T-helper 17 cell (primary cell): ENCODE data around the gene VAV3. TPM values are rescaled to one million over a fixed set of nuclear protein-coding genes. Genes with fewer than 3 reads are reported as not detected.

Source experiments
- ATAC-seq: fragments of 150-1000 bp; cut with Tn5 transposase; 2 replicates; pipeline ENCODE4 v1.10.0; 2021; ENCODE audit warnings: mild to moderate bottlenecking, moderate library complexity
- DNase-seq, 3 donors: peaks; one replicate each; pipeline versions ENCODE4 v3.0.0 to v3.0.0-alpha.2; 2020 to 2021
- H3K9me3 ChIP-seq: one replicate; pipeline ENCODE4 v1.7.0; 2013; ENCODE audit warnings: low read length, mild to moderate bottlenecking; ENCODE audit not compliant: control insufficient read depth, poor library complexity, severe bottlenecking
- H3K27ac Mint-ChIP-seq: one replicate; pipeline ENCODE4 v1.8.0; 2022; ENCODE audit warnings: mild to moderate bottlenecking, moderate library complexity, mixed read lengths
- H3K27me3 Mint-ChIP-seq: one replicate; pipeline ENCODE4 v1.8.0; 2022; ENCODE audit warnings: mixed read lengths
- H3K36me3 Mint-ChIP-seq: one replicate; pipeline ENCODE4 v1.8.0; 2022; ENCODE audit warnings: low read depth, mixed read lengths
- H3K4me1 Mint-ChIP-seq: one replicate; pipeline ENCODE4 v1.8.0; 2022; ENCODE audit warnings: mild to moderate bottlenecking, mixed read lengths
- H3K4me3 Mint-ChIP-seq: one replicate; pipeline ENCODE4 v1.8.0; 2022; ENCODE audit warnings: mild to moderate bottlenecking, moderate library complexity, mixed read lengths
- total RNA-seq, 4 donors: library from RNA in 2 of 4; stranded (reverse) in 2 of 4; gene quantifications; one replicate each; pipeline ENCODE4 v1.2.3 and lab custom pipeline; 2022 to 2026

Gene VAV3
- total RNA-seq, 2 donors from 2014 or later, result 10.6 to 11.0 TPM

- no peak for ATAC-seq
- peaks cover 24% of the 10 kb centered on the region for H3K4me1 Mint-ChIP-seq
- peaks cover 7% of the 10 kb centered on the region for H3K36me3 Mint-ChIP-seq
- DNase-seq, result no peak
- no peaks in the 10 kb centered on the region for H3K27me3 Mint-ChIP-seq
- no peaks in the 10 kb centered on the region for H3K9me3 ChIP-seq
- H3K27ac Mint-ChIP-seq, result no peak overlapping the region
- no peak overlapping the region for H3K4me3 Mint-ChIP-seq
Measured at GRCh38 chr1:107940701-107941100, 24.3 kb downstream of the VAV3 start.

- peaks cover 30% of the 10 kb centered on the region for H3K4me1 Mint-ChIP-seq
- H3K36me3 Mint-ChIP-seq, result peaks cover 10% of the 10 kb centered on the region
- ATAC-seq (no peak), DNase-seq (no peak)
- H3K27me3 Mint-ChIP-seq, result no peaks in the 10 kb centered on the region
- no peaks in the 10 kb centered on the region for H3K9me3 ChIP-seq
- no peak overlapping the region for H3K27ac Mint-ChIP-seq
- H3K4me3 Mint-ChIP-seq, result no peak overlapping the region
Measured at GRCh38 chr1:107940017-107940577, 24.9 kb downstream of the VAV3 start.

- Mint-ChIP-seq H3K4me3 (no peak overlapping the region), H3K27me3 (no peaks in the 10 kb centered on the region), H3K27ac (no peak overlapping the region), H3K36me3 (peaks cover 10% of the 10 kb centered on the region), H3K4me1 (peaks cover 37% of the 10 kb centered on the region)
- ATAC-seq (no peak), DNase-seq (no peak)
- no peaks in the 10 kb centered on the region for H3K9me3 ChIP-seq
Measured at GRCh38 chr1:107939256-107939655, 25.7 kb downstream of the VAV3 start.

GRCh38 chr1:107936498-107937481 lies 28.2 kb downstream of the VAV3 start:
- no peak for DNase-seq
- no peaks in the 10 kb centered on the region for H3K9me3 ChIP-seq
- Mint-ChIP-seq H3K27ac (no peak overlapping the region), H3K4me1 (peaks cover 30% of the 10 kb centered on the region), H3K27me3 (no peaks in the 10 kb centered on the region), H3K36me3 (peaks cover 4% of the 10 kb centered on the region), H3K4me3 (no peak overlapping the region)
- peak; percentile 56 for ATAC-seq

- no peaks in the 10 kb centered on the region for H3K27me3 Mint-ChIP-seq
- DNase-seq (no peak), ATAC-seq (peak; percentile 76)
- no peaks in the 10 kb centered on the region for H3K9me3 ChIP-seq
- H3K4me3 Mint-ChIP-seq, result peak overlapping the region; percentile 68
- H3K36me3 Mint-ChIP-seq, result peaks cover 4% of the 10 kb centered on the region
- H3K4me1 Mint-ChIP-seq, result peaks cover 30% of the 10 kb centered on the region
- peak overlapping the region; percentile 56 for H3K27ac Mint-ChIP-seq
Measured at GRCh38 chr1:107935396-107936064, 29.4 kb downstream of the VAV3 start.

- H3K4me1 Mint-ChIP-seq, result peaks cover 26% of the 10 kb centered on the region
- no peaks in the 10 kb centered on the region for H3K27me3 Mint-ChIP-seq
- no peaks in the 10 kb centered on the region for H3K9me3 ChIP-seq
- peaks cover 4% of the 10 kb centered on the region for H3K36me3 Mint-ChIP-seq
- peak overlapping the region; percentile 68 for H3K4me3 Mint-ChIP-seq
- no peak for DNase-seq
- no peak for ATAC-seq
- H3K27ac Mint-ChIP-seq, result peak overlapping the region; percentile 56
Measured at GRCh38 chr1:107934578-107934977, 30.4 kb downstream of the VAV3 start.

- ATAC-seq, result no peak
- Mint-ChIP-seq H3K27me3 (no peaks in the 10 kb centered on the region), H3K4me3 (no peak overlapping the region), H3K36me3 (peaks cover 4% of the 10 kb centered on the region), H3K27ac (peak overlapping the region; percentile 21), H3K4me1 (peaks cover 29% of the 10 kb centered on the region)
- H3K9me3 ChIP-seq, result no peaks in the 10 kb centered on the region
- no peak for DNase-seq
Measured at GRCh38 chr1:107933736-107934135, 31.2 kb downstream of the VAV3 start.

- no peak for ATAC-seq
- H3K4me1 Mint-ChIP-seq, result peaks cover 13% of the 10 kb centered on the region
- H3K9me3 ChIP-seq, result no peaks in the 10 kb centered on the region
- H3K27ac Mint-ChIP-seq, result no peak overlapping the region
- no peak overlapping the region for H3K4me3 Mint-ChIP-seq
- DNase-seq, result no peak
- peaks cover 2% of the 10 kb centered on the region for H3K36me3 Mint-ChIP-seq
- H3K27me3 Mint-ChIP-seq, result no peaks in the 10 kb centered on the region
Measured at GRCh38 chr1:107930292-107930691, 34.7 kb downstream of the VAV3 start.

- no peaks in the 10 kb centered on the region for H3K9me3 ChIP-seq
- DNase-seq (no peak), ATAC-seq (no peak)
- Mint-ChIP-seq H3K27me3 (no peaks in the 10 kb centered on the region), H3K36me3 (peaks cover 4% of the 10 kb centered on the region), H3K27ac (no peak overlapping the region), H3K4me3 (no peak overlapping the region), H3K4me1 (peaks cover 3% of the 10 kb centered on the region)
Measured at GRCh38 chr1:107927820-107928219, 37.2 kb downstream of the VAV3 start.

- Mint-ChIP-seq H3K27me3 (no peaks in the 10 kb centered on the region), H3K36me3 (peaks cover 4% of the 10 kb centered on the region), H3K4me1 (peaks cover 3% of the 10 kb centered on the region), H3K4me3 (no peak overlapping the region), H3K27ac (no peak overlapping the region)
- no peak for ATAC-seq
- DNase-seq, result no peak
- no peaks in the 10 kb centered on the region for H3K9me3 ChIP-seq
Measured at GRCh38 chr1:107926436-107927080, 38.4 kb downstream of the VAV3 start.

GRCh38 chr1:107925565-107925964 lies 39.4 kb downstream of the VAV3 start:
- H3K4me3 Mint-ChIP-seq, result no peak overlapping the region
- H3K4me1 Mint-ChIP-seq, result peaks cover 7% of the 10 kb centered on the region
- H3K27ac Mint-ChIP-seq, result no peak overlapping the region
- ATAC-seq, result no peak
- no peaks in the 10 kb centered on the region for H3K27me3 Mint-ChIP-seq
- peaks cover 6% of the 10 kb centered on the region for H3K36me3 Mint-ChIP-seq
- DNase-seq, result no peak
- no peaks in the 10 kb centered on the region for H3K9me3 ChIP-seq

GRCh38 chr1:107920999-107921398 lies 44.0 kb downstream of the VAV3 start:
- peak overlapping the region; percentile 66 for H3K4me3 Mint-ChIP-seq
- peaks cover 8% of the 10 kb centered on the region for H3K4me1 Mint-ChIP-seq
- DNase-seq (no peak), ATAC-seq (no peak)
- peak overlapping the region; percentile 45 for H3K27ac Mint-ChIP-seq
- no peaks in the 10 kb centered on the region for H3K27me3 Mint-ChIP-seq
- peaks cover 6% of the 10 kb centered on the region for H3K36me3 Mint-ChIP-seq
- no peaks in the 10 kb centered on the region for H3K9me3 ChIP-seq

GRCh38 chr1:107920561-107920960 lies 44.4 kb downstream of the VAV3 start:
- ATAC-seq, result no peak
- no peaks in the 10 kb centered on the region for H3K9me3 ChIP-seq
- peak overlapping the region; percentile 45 for H3K27ac Mint-ChIP-seq
- peaks cover 8% of the 10 kb centered on the region for H3K36me3 Mint-ChIP-seq
- H3K4me1 Mint-ChIP-seq, result peaks cover 8% of the 10 kb centered on the region
- no peaks in the 10 kb centered on the region for H3K27me3 Mint-ChIP-seq
- no peak for DNase-seq
- no peak overlapping the region for H3K4me3 Mint-ChIP-seq
